IPS-18c (cell line): Measurements from ENCODE around the gene OR5D14.

ENCODE experiments used
- H3K4me3 ChIP-seq: 2 replicates; pipeline ENCODE4 v1.7.0; 2013; ENCODE audit warnings: low read depth, mild to moderate bottlenecking, low read length, moderate library complexity; ENCODE audit not compliant: insufficient read depth
- H3K9me3 ChIP-seq: one replicate; pipeline ENCODE4 v1.6.1; 2013; ENCODE audit warnings: mild to moderate bottlenecking, low read length, moderate library complexity; ENCODE audit not compliant: control insufficient read depth, insufficient read depth

Gene OR5D14

GRCh38 chr11:55795256-55795655 is at the start of gene OR5D14:
TSS of gene OR5D14 (plus strand) at chr11:55795556. CDS start at chr11:55795556, 0 bp downstream.
- peaks cover 8% of the 10 kb centered on the region for H3K9me3 ChIP-seq

GRCh38 chr11:55773138-55773537 is 22.2 kb upstream of the OR5D14 start, which contains the start of gene OR5D13:
TSS of gene OR5D13 (plus strand) at chr11:55773438. CDS start at chr11:55773438, 0 bp downstream.
- Histone ChIP-seq H3K4me3 (no peak within 1 kb of the TSS), H3K9me3 (peaks cover 9% of the 10 kb centered on the region)

More at GRCh38 chr11:55795256-55795655, at the start of gene OR5D14:
- no peak within 1 kb of the TSS for H3K4me3 ChIP-seq

GRCh38 chr11:55791606-55792005 is 3.8 kb upstream of the OR5D14 start:
- peaks cover 16% of the 10 kb centered on the region for H3K9me3 ChIP-seq
- no peak overlapping the region for H3K4me3 ChIP-seq

DNA sequence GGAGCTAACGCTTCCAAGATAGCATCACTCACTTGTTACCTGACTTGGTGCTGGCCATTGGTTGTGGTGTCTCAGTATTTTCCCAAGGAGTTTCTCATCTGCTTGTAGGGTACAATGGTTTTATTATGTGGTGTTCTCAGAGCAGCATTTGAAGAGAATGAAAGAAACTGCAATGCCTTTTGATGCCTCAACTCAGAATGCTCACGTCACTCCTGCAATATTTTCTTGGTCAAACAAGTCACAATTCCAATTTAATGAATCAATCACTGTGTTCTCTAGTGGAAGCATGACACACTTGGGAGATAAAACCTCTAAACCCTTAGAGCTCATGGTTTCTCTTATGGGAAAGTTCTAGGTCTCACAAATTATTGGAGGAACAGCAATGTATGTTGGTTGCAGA is 2.0 kb upstream of the OR5D14 start:
- no peak overlapping the region for H3K4me3 ChIP-seq

DNA sequence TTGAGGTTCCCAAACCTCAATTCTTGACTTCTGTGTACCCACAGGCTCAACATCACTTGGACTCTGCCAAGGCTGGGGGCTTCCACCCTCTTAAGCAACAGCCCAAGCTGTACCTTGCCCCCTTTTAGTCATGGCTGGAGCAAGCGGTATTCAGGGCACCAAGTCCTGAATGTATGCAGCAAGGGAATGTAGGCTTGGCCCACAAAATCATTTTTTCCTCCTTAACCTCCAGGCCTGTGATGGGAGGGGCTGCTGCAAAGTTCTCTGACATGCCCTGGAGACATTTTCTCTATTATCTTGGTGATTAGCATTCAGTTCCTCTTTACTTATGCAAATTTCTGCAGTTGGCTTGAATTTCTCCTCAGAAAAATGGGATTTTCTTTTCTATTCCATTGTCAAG is 10.9 kb downstream of the OR5D14 start:
- H3K9me3 ChIP-seq = peaks cover 4% of the 10 kb centered on the region

More for the DNA sequence above, 2.0 kb upstream of the OR5D14 start:
- H3K9me3 ChIP-seq = peaks cover 10% of the 10 kb centered on the region

GRCh38 chr11:55811067-55811466 is 15.7 kb downstream of the OR5D14 start, which contains the start of gene OR5L1:
TSS of gene OR5L1 (plus strand) at chr11:55811367. CDS start at chr11:55811467, 100 bp downstream.
- H3K9me3 ChIP-seq = peaks cover 13% of the 10 kb centered on the region

More for the DNA sequence above, 10.9 kb downstream of the OR5D14 start:
- H3K4me3 ChIP-seq = no peak overlapping the region

DNA sequence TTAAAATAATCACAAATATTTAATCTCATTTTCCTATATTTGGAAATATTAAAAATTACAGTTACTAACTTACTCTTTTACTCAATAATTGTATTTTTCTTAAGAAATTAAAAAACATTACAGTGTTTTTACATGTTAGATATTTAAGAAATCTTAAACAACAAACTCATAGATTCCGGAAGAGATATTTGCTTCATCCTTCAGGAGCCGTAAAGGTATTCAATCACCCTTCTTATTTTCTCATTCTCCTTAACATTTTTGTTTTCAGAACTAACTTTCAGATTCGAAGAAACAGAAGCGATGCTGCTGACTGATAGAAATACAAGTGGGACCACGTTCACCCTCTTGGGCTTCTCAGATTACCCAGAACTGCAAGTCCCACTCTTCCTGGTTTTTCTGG is 24.0 kb downstream of the OR5D14 start, which contains the start of gene OR5D18:
TSS of gene OR5D18 (plus strand) at position 301 of the 400 bp plus-strand sequence. CDS start at position 301, 0 bp downstream.
- Histone ChIP-seq H3K4me3 (no peak within 1 kb of the TSS; the same call in 1 of the 2 replicates), H3K9me3 (peaks cover 19% of the 10 kb centered on the region)

More at GRCh38 chr11:55811067-55811466, 15.7 kb downstream of the OR5D14 start, which contains the start of gene OR5L1:
- H3K4me3 ChIP-seq = no peak within 1 kb of the TSS

DNA sequence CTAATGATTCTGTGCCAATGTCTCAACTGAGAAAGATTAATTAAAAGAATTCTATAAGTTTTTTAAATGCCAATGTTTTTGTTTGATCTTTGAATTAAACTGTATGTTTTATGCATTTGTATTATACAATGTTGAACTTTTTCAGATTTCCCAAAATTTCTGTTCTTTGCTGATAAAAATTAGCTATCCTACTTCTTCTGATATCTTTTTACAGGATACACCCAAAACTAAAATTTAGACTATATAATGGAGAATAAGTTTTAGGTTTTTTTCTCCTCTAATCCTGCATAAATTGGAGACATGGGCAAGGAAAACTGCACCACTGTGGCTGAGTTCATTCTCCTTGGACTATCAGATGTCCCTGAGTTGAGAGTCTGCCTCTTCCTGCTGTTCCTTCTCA is 31.6 kb downstream of the OR5D14 start, which contains the start of gene OR5L2:
TSS of gene OR5L2 (plus strand) at position 301 of the 400 bp plus-strand sequence. CDS start at position 301, 0 bp downstream.
- Histone ChIP-seq H3K4me3 (no peak within 1 kb of the TSS; the same call in 1 of the 2 replicates), H3K9me3 (peaks cover 9% of the 10 kb centered on the region)

GRCh38 chr11:55838452-55838851 is 43.1 kb downstream of the OR5D14 start, which contains the start of gene OR5D16:
TSS of gene OR5D16 (plus strand) at chr11:55838752. CDS start at chr11:55838752, 0 bp downstream.
- peaks cover 7% of the 10 kb centered on the region for H3K9me3 ChIP-seq
- H3K4me3 ChIP-seq = no peak within 1 kb of the TSS
